Measurements from ENCODE around the gene ZNF268. TPM values are rescaled to one million over a fixed set of nuclear protein-coding genes. Genes with fewer than 3 reads are reported as not detected.

ZNF268 gene
- total RNA-seq, 1 experiment from 2014 or later = 1.1 TPM

DNA sequence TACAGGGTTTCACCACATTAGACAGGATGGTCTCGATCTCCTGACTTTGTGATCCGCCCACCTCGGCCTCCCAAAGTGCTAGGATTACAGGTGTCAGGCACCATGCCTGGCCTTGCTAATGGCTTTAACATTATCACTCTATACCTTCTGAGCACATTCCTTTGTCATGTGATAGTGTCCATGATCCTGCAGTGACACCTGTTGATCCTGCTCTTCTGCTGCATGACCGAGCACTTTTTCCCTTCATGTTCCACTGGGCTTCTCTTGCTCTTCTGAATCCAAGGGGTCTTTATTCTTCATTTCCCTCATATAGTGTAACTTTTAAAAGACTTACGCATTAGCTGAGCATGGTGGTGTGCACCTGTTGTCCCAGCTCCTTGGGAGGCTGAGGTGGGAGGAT is 11.6 kb downstream of the ZNF268 start:
- Histone ChIP-seq H2AFZ (ENCODE audit: low read length) (no peak overlapping the region), H3K27me3 (ENCODE audit: low read length) (no peaks in the 10 kb centered on the region), H4K20me1 (ENCODE audit: low read length) (no peaks in the 10 kb centered on the region), H3K4me3 (ENCODE audit: low read length) (no peak overlapping the region), H3K4me2 (ENCODE audit: low read length) (no peak overlapping the region), H3K9me2 (replicated peaks; ENCODE audit: low read length) (no peaks in the 10 kb centered on the region), H3K9me3 (ENCODE audit: low read length) (no peaks in the 10 kb centered on the region), H3K36me3 (ENCODE audit: low read depth, low read length) (no peaks in the 10 kb centered on the region), H3K4me1 (ENCODE audit: insufficient read depth, low read length) (no peaks in the 10 kb centered on the region), H3F3A (ENCODE audit: low read length, unreplicated experiment) (no peaks in the 10 kb centered on the region), H3K27ac (ENCODE audit: low read length) (no peak overlapping the region), H3K9ac (ENCODE audit: low read length) (no peak overlapping the region), H3K79me2 (ENCODE audit: low read length) (no peaks in the 10 kb centered on the region)
- ChIA-PET CTCF (no interaction called here), POLR2A (ENCODE audit: unreplicated experiment) (no interaction called here)
- no TSS peak for BruUV-seq (replicated peaks)
- intact Hi-C loops (cut with micrococcal nuclease) = no loop called here
- DNase-seq (no peak), ATAC-seq (no peak)
- TF ChIP-seq EZH2 (IDR thresholded peaks at IDR 0.05; ENCODE audit: low read length, unreplicated experiment) (no peak), EZH2phosphoT487 (IDR thresholded peaks at IDR 0.05; ENCODE audit: borderline replicate concordance, low read length) (no peak)
- TF ChIP-seq, protein P1, sequence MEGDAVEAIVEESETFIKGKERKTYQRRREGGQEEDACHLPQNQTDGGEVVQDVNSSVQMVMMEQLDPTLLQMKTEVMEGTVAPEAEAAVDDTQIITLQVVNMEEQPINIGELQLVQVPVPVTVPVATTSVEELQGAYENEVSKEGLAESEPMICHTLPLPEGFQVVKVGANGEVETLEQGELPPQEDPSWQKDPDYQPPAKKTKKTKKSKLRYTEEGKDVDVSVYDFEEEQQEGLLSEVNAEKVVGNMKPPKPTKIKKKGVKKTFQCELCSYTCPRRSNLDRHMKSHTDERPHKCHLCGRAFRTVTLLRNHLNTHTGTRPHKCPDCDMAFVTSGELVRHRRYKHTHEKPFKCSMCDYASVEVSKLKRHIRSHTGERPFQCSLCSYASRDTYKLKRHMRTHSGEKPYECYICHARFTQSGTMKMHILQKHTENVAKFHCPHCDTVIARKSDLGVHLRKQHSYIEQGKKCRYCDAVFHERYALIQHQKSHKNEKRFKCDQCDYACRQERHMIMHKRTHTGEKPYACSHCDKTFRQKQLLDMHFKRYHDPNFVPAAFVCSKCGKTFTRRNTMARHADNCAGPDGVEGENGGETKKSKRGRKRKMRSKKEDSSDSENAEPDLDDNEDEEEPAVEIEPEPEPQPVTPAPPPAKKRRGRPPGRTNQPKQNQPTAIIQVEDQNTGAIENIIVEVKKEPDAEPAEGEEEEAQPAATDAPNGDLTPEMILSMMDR (conservative IDR thresholded peaks at IDR 0.05; ENCODE audit: low read depth, low read length) = no peak

DNA sequence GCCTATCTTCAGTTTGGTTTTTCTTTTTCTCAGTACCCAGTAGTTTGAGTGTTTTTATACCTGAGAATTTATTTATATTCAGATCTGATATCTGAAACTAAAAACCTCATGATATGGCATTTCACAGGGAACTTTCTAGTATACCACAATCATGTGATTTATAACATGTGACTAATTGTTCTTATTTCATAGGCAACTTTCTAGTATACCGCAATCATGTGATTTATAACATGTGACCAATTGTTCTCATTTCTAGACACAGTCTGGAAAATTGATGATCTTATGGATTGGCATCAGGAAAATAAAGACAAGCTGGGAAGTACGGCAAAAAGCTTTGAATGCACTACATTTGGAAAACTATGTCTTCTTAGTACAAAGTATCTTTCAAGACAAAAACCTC is 20.6 kb downstream of the ZNF268 start:
- DNase-seq (no peak), ATAC-seq (no peak)
- H3K4me1 ChIP-seq (ENCODE audit: insufficient read depth, low read length) = no peaks in the 10 kb centered on the region
- H3K4me2 ChIP-seq (ENCODE audit: low read length) = no peak overlapping the region
- H3K36me3 ChIP-seq (ENCODE audit: low read depth, low read length) = no peaks in the 10 kb centered on the region
- H3K9me3 ChIP-seq (ENCODE audit: low read length) = no peaks in the 10 kb centered on the region
- H3K27me3 ChIP-seq (ENCODE audit: low read length) = no peaks in the 10 kb centered on the region
- ChIA-PET POLR2A (ENCODE audit: unreplicated experiment) (no interaction called here), CTCF (no interaction called here)
- TF ChIP-seq, protein P1 (conservative IDR thresholded peaks at IDR 0.05; ENCODE audit: low read depth, low read length) = no peak
- no peak overlapping the region for H2AFZ ChIP-seq (ENCODE audit: low read length)
- no TSS peak for BruUV-seq (replicated peaks)
- no peaks in the 10 kb centered on the region for H4K20me1 ChIP-seq (ENCODE audit: low read length)
- no peaks in the 10 kb centered on the region for H3K9me2 ChIP-seq (replicated peaks; ENCODE audit: low read length)
- no peak overlapping the region for H3K27ac ChIP-seq (ENCODE audit: low read length)
- H3F3A ChIP-seq (ENCODE audit: low read length, unreplicated experiment) = no peaks in the 10 kb centered on the region
- intact Hi-C loops (cut with micrococcal nuclease) = no loop called here
- H3K79me2 ChIP-seq (ENCODE audit: low read length) = no peaks in the 10 kb centered on the region
- no peak overlapping the region for H3K4me3 ChIP-seq (ENCODE audit: low read length)
- H3K9ac ChIP-seq (ENCODE audit: low read length) = no peak overlapping the region

DNA sequence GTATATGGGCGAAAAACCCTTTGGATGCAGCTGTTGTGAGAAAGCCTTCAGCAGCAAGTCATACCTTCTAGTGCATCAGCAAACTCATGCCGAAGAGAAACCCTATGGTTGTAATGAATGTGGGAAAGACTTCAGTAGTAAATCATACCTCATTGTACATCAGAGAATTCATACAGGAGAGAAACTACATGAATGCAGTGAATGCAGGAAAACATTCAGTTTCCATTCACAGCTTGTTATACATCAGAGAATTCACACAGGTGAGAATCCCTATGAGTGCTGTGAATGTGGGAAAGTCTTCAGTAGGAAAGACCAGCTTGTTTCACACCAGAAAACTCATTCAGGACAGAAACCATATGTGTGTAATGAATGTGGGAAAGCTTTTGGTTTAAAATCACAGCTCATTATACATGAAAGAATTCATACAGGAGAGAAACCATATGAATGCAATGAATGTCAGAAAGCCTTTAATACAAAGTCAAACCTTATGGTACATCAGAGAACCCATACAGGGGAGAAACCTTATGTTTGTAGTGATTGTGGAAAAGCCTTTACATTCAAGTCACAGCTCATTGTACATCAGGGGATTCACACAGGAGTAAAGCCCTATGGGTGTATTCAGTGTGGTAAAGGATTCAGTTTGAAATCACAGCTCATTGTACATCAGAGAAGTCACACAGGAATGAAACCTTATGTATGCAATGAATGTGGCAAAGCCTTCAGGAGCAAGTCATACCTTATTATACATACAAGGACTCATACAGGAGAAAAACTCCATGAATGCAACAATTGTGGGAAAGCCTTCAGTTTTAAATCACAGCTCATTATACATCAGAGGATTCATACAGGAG is 21.4 kb downstream of the ZNF268 start:
- DNase-seq (no peak), ATAC-seq (no peak)
- Histone ChIP-seq H3F3A (ENCODE audit: low read length, unreplicated experiment) (no peaks in the 10 kb centered on the region), H3K9ac (ENCODE audit: low read length) (no peak overlapping the region), H3K9me2 (replicated peaks; ENCODE audit: low read length) (no peaks in the 10 kb centered on the region), H3K4me2 (ENCODE audit: low read length) (no peak overlapping the region), H4K20me1 (ENCODE audit: low read length) (no peaks in the 10 kb centered on the region), H3K36me3 (ENCODE audit: low read depth, low read length) (no peaks in the 10 kb centered on the region), H3K4me1 (ENCODE audit: insufficient read depth, low read length) (no peaks in the 10 kb centered on the region), H2AFZ (ENCODE audit: low read length) (no peak overlapping the region), H3K79me2 (ENCODE audit: low read length) (no peaks in the 10 kb centered on the region), H3K9me3 (ENCODE audit: low read length) (no peaks in the 10 kb centered on the region), H3K4me3 (ENCODE audit: low read length) (no peak overlapping the region), H3K27ac (ENCODE audit: low read length) (no peak overlapping the region), H3K27me3 (ENCODE audit: low read length) (no peaks in the 10 kb centered on the region)
- no TSS peak for BruUV-seq (replicated peaks)
- POLR2A ChIA-PET (ENCODE audit: unreplicated experiment) = no interaction called here
- CTCF ChIA-PET = no interaction called here
- intact Hi-C loops (cut with micrococcal nuclease) = no loop called here
- no peak for TF ChIP-seq EZH2 (IDR thresholded peaks at IDR 0.05; ENCODE audit: low read length, unreplicated experiment)
- TF ChIP-seq EZH2phosphoT487 (IDR thresholded peaks at IDR 0.05; ENCODE audit: borderline replicate concordance, low read length) = no peak
- TF ChIP-seq, protein P1 (conservative IDR thresholded peaks at IDR 0.05; ENCODE audit: low read depth, low read length) = no peak

Measured in PC-3 (cell line).